GM12875 (cell line): Measurements from ENCODE around the gene OPN4.

Experiments
- H3K4me3 ChIP-seq: one replicate; pipeline ENCODE4 v1.5.1; 2011; ENCODE audit warnings: low read depth, low read length, control low read depth
- CTCF ChIP-seq: IDR thresholded peaks from 2 replicates; pipeline ENCODE4 v1.5.1; 2011; ENCODE audit warnings: low read depth, mild to moderate bottlenecking, control low read depth, inconsistent platforms, low read length, moderate library complexity, borderline replicate concordance; ENCODE audit not compliant: insufficient read depth

OPN4 gene

GRCh38 chr10:86648704-86649427 is 5.5 kb upstream of the OPN4 start:
- H3K4me3 ChIP-seq, result no peak overlapping the region
- no peak for TF ChIP-seq CTCF

- H3K4me3 ChIP-seq, result no peak overlapping the region
- no peak for TF ChIP-seq CTCF
Measured at GRCh38 chr10:86649471-86650150, 4.7 kb upstream of the OPN4 start.

GRCh38 chr10:86650151-86650550 is 4.2 kb upstream of the OPN4 start:
- no peak for TF ChIP-seq CTCF
- H3K4me3 ChIP-seq, result no peak overlapping the region

- no peak overlapping the region for H3K4me3 ChIP-seq
- no peak for TF ChIP-seq CTCF
Measured at GRCh38 chr10:86651021-86651471, 3.3 kb upstream of the OPN4 start.

- no peak overlapping the region for H3K4me3 ChIP-seq
- no peak for TF ChIP-seq CTCF
Measured at GRCh38 chr10:86651631-86652331, 2.6 kb upstream of the OPN4 start.

GRCh38 chr10:86652361-86653202 is 1.8 kb upstream of the OPN4 start:
- TF ChIP-seq CTCF, result no peak
- H3K4me3 ChIP-seq, result no peak overlapping the region
